ENCODE data around the gene KIRREL2.
A peak's percentile ranks its signal among the peaks of the same experiment; 100 is the strongest.
"Not testable (repeated sequence)": the region's sequence is repeated elsewhere in the genome, so short reads cannot be mapped to it uniquely, and the experiment has no call there.

Gene KIRREL2

GRCh38 chr19:35856546-35857149 is at the start of gene KIRREL2:
Gene KIRREL2, plus strand, starts transcription at chr19:35856911. Its CDS starts 209 bp downstream, at chr19:35857120.
- no peak for DNase-seq (ENCODE audit: low read depth in 2 of 2)

GRCh38 chr19:35807633-35808032 is 49.1 kb upstream of the KIRREL2 start:
- DNase-seq (ENCODE audit: low read depth in 2 of 2) = no peak

GRCh38 chr19:35811317-35812219 is 45.1 kb upstream of the KIRREL2 start:
- no peak for DNase-seq (ENCODE audit: low read depth in 2 of 2)

- DNase-seq (ENCODE audit: low read depth in 2 of 2) = no peak
Observed at GRCh38 chr19:35812220-35813042, 44.3 kb upstream of the KIRREL2 start, which contains the start of gene PRODH2. Gene PRODH2, minus strand, starts transcription at chr19:35812845. Its CDS starts 40 bp downstream, at chr19:35812805.

- DNase-seq (ENCODE audit: low read depth in 2 of 2) = no peak
Observed at GRCh38 chr19:35813043-35813890, 43.4 kb upstream of the KIRREL2 start.

GRCh38 chr19:35816262-35816661 is 40.4 kb upstream of the KIRREL2 start:
- no peak for DNase-seq (ENCODE audit: low read depth in 2 of 2)

GRCh38 chr19:35816846-35817245 is 39.9 kb upstream of the KIRREL2 start:
- DNase-seq (ENCODE audit: low read depth in 2 of 2) = no peak

- DNase-seq (ENCODE audit: low read depth in 2 of 2) = no peak
Observed at GRCh38 chr19:35818445-35818844, 38.3 kb upstream of the KIRREL2 start.

GRCh38 chr19:35822579-35822978 is 34.1 kb upstream of the KIRREL2 start:
- DNase-seq (ENCODE audit: low read depth in 2 of 2) = no peak

- DNase-seq (ENCODE audit: low read depth in 2 of 2) = no peak
Observed at GRCh38 chr19:35824150-35824549, 32.6 kb upstream of the KIRREL2 start.

GRCh38 chr19:35828692-35829301 is 27.9 kb upstream of the KIRREL2 start:
- peak; percentile 19 to 40 for DNase-seq (ENCODE audit: low read depth in 2 of 2)

GRCh38 chr19:35830986-35831385 is 25.7 kb upstream of the KIRREL2 start:
- DNase-seq (ENCODE audit: low read depth in 2 of 2) = no peak

- DNase-seq (ENCODE audit: low read depth in 2 of 2) = no peak
Observed at GRCh38 chr19:35832054-35832453, 24.7 kb upstream of the KIRREL2 start.

- DNase-seq (ENCODE audit: low read depth in 2 of 2) = no peak
Observed at GRCh38 chr19:35833972-35834371, 22.7 kb upstream of the KIRREL2 start.

- not testable (repeated sequence) for DNase-seq (ENCODE audit: low read depth in 2 of 2)
Observed at GRCh38 chr19:35836096-35836495, 20.6 kb upstream of the KIRREL2 start.

GRCh38 chr19:35841961-35842595 is 14.6 kb upstream of the KIRREL2 start:
- no peak for DNase-seq (ENCODE audit: low read depth in 2 of 2)

- no peak for DNase-seq (ENCODE audit: low read depth in 2 of 2)
Observed at GRCh38 chr19:35842666-35843272, 13.9 kb upstream of the KIRREL2 start.

GRCh38 chr19:35843676-35844481 is 12.8 kb upstream of the KIRREL2 start:
- no peak for DNase-seq (ENCODE audit: low read depth in 2 of 2)
